HEK293T (cell line): ENCODE measurements around the gene SMOC2.

Experiments used
- ARNT ChIP-seq: fragments of 450-650 bp; IDR thresholded peaks from 2 replicates; pipeline ENCODE4 v1.6.1; 2017; ENCODE audit warnings: mild to moderate bottlenecking
- BHLHE40 ChIP-seq: fragments of 450-650 bp; IDR thresholded peaks from 2 replicates; pipeline ENCODE4 v1.6.1; 2016; ENCODE audit warnings: mild to moderate bottlenecking, moderate library complexity, borderline replicate concordance
- CTBP1 ChIP-seq: fragments of 450-650 bp; IDR thresholded peaks from 2 replicates; pipeline ENCODE4 v1.6.1; 2016; ENCODE audit warnings: borderline replicate concordance
- FOXA1 ChIP-seq: fragments of 450-650 bp; IDR thresholded peaks from 2 replicates; pipeline ENCODE4 v1.6.1; 2016; ENCODE audit warnings: mild to moderate bottlenecking
- FOXK2 ChIP-seq: fragments of 450-650 bp; IDR thresholded peaks from 2 replicates; pipeline ENCODE4 v1.6.1; 2016; ENCODE audit warnings: mild to moderate bottlenecking
- FOXM1 ChIP-seq: fragments of 450-650 bp; IDR thresholded peaks from 2 replicates; pipeline ENCODE4 v1.6.1; 2017; ENCODE audit warnings: mild to moderate bottlenecking, borderline replicate concordance
- LEF1 ChIP-seq: fragments of 450-650 bp; IDR thresholded peaks from 2 replicates; pipeline ENCODE4 v1.6.1; 2017; ENCODE audit warnings: mild to moderate bottlenecking, borderline replicate concordance
- NFRKB ChIP-seq: fragments of 450-650 bp; IDR thresholded peaks from 2 replicates; pipeline ENCODE4 v1.6.1; 2016; ENCODE audit warnings: mild to moderate bottlenecking, moderate library complexity
- SP1 ChIP-seq: fragments of 450-650 bp; IDR thresholded peaks from 2 replicates; pipeline ENCODE4 v1.6.1; 2017
- SUZ12 ChIP-seq: fragments of 450-650 bp; IDR thresholded peaks from 2 replicates; pipeline ENCODE4 v1.6.1; 2016; ENCODE audit warnings: mild to moderate bottlenecking
- TARDBP ChIP-seq: fragments of 450-650 bp; IDR thresholded peaks from 2 replicates; pipeline ENCODE4 v1.6.1; 2016
- ZNF384 ChIP-seq: fragments of 450-650 bp; IDR thresholded peaks from 2 replicates; pipeline ENCODE4 v1.6.1; 2016

DNA sequence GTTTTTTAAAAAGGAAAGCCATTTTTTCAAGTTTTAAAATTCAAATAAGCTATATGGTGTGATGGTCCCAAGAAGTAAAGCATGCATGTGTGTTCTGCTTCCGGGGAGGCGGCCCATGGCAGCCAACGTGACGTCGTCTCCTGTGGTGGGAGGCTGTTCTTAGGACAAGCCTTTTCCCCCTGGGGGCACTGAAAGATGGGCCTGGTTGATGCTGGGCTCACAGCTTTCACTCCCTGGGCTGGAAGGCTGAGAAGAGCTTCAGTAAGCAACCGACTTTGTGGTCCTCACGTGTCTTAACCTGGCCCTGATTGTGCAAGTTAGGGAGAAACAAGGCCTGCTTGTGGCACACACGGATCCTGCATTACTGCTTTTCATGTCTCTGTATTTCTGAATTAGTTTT lies 84.1 kb downstream of the SMOC2 start:
- TF ChIP-seq LEF1 (no peak), SP1 (no peak), NFRKB (no peak), FOXM1 (no peak), TARDBP (no peak), FOXK2 (no peak), SUZ12 (no peak), FOXA1 (no peak), ZNF384 (no peak), CTBP1 (no peak), BHLHE40 (no peak), ARNT (no peak)
